K562 (cell line): ENCODE measurements around the gene SH3RF1. TPM values are rescaled to one million over a fixed set of nuclear protein-coding genes. Genes with fewer than 3 reads are reported as not detected.

Experiments
- ATAC-seq: fragments of 200-7000 bp; cut with Tn5 transposase; 3 replicates; pipeline ENCODE4 v1.9.1; 2020; ENCODE audit warnings: moderate library complexity
- BruUV-seq: library from RNA; stranded (reverse); fragments of 400-500 nt; replicated peaks from 2 replicates; lab custom pipeline; 2021; lab: Mats Ljungman, UMichigan
- CTCF ChIA-PET: fragments of 300-600 bp; formaldehyde crosslinking; extraction: SDS; loops from one replicate; lab custom pipeline; 2021; ENCODE audit warnings: low intra/inter-chr PET ratio; lab: Yijun Ruan, JAX
- POLR2A ChIA-PET: fragments of 300-600, 350-650 bp; sonication (Branson Sonifier 250); formaldehyde crosslinking; extraction: SDS; loops from one replicate; lab custom pipeline; 2021; ENCODE audit warnings: antibody characterized with exemption, inconsistent platforms; lab: Yijun Ruan, JAX
- DNase-seq, 4 experiments: peaks; one replicate each; pipeline versions ENCODE4 v3.0.0 to v3.0.0-alpha.2; 2011 to 2018; ENCODE audit warnings: low spot score in 3 of 4, mixed read lengths in 3 of 4; ENCODE audit errors: extremely low read depth in 1 of 4
- FAIRE-seq: peaks from 2 replicates; lab custom pipeline; 2011; peaks lifted over from hg19 to GRCh38; lab: Jason Lieb, UNC
- H2AFZ ChIP-seq: 2 replicates; pipeline ENCODE4 v1.6.0; 2011; ENCODE audit warnings: low read depth, low read length, control low read depth, inconsistent platforms
- H3K27ac ChIP-seq: fragments of 200-600 bp; 3 replicates; pipeline ENCODE4 v1.8.0; 2011; ENCODE audit warnings: low read depth, mild to moderate bottlenecking, control low read depth, inconsistent platforms, low read length, moderate library complexity, mixed read lengths; ENCODE audit errors: extremely low read depth
- H3K27me3 ChIP-seq, 2 experiments: fragments of 300-600 bp in 1 of 2; 2 replicates in 1 of 2; 3 replicates in 1 of 2; pipeline versions ENCODE4 v1.6.0 to v1.8.0; 2011; ENCODE audit warnings: inconsistent platforms in 2 of 2, low read length in 2 of 2, mild to moderate bottlenecking in 1 of 2, mixed read lengths in 1 of 2, moderate library complexity in 1 of 2; ENCODE audit not compliant: control insufficient read depth in 2 of 2, insufficient read depth in 2 of 2
- H3K36me3 ChIP-seq: fragments of 300-600 bp; 3 replicates; pipeline ENCODE4 v1.8.0; 2011; ENCODE audit warnings: mild to moderate bottlenecking, low read length, inconsistent platforms; ENCODE audit not compliant: control insufficient read depth, insufficient read depth
- H3K4me1 ChIP-seq, 2 experiments: fragments of 200-600 bp in 1 of 2; replicated peaks in 1 of 2; 2 replicates in 1 of 2; 3 replicates in 1 of 2; pipeline versions ENCODE4 v1.5.1 to v1.8.0; 2011; ENCODE audit warnings: inconsistent platforms in 2 of 2, low read length in 2 of 2, mild to moderate bottlenecking in 1 of 2, mixed read lengths in 1 of 2, moderate library complexity in 1 of 2; ENCODE audit not compliant: control insufficient read depth in 2 of 2, insufficient read depth in 2 of 2
- H3K4me2 ChIP-seq: 2 replicates; pipeline ENCODE4 v1.6.1; 2011; ENCODE audit warnings: low read length, control low read depth, inconsistent platforms, mixed read lengths; ENCODE audit not compliant: insufficient read depth
- H3K4me3 ChIP-seq: fragments of 200-600 bp; sonication (generic), shearing (Covaris generic); 2 replicates; pipeline ENCODE4 v1.5.1; 2016; ENCODE audit warnings: control low read depth, inconsistent platforms
- H3K79me2 ChIP-seq: fragments of 200-600 bp; 3 replicates; pipeline ENCODE4 v1.8.0; 2011; ENCODE audit warnings: low read length, inconsistent platforms; ENCODE audit not compliant: control insufficient read depth, insufficient read depth
- H3K9ac ChIP-seq, 2 experiments: 2 replicates each; pipeline versions ENCODE4 v1.6.0 to v1.6.1; 2011; ENCODE audit warnings: low read depth in 2 of 2, low read length in 2 of 2, control low read depth in 1 of 2, inconsistent platforms in 1 of 2, mild to moderate bottlenecking in 1 of 2, mixed read lengths in 1 of 2; ENCODE audit not compliant: insufficient read depth in 1 of 2
- H3K9me1 ChIP-seq: one replicate; pipeline ENCODE4 v1.6.0; 2011; ENCODE audit warnings: inconsistent platforms, mild to moderate bottlenecking, low read length, moderate library complexity; ENCODE audit not compliant: control insufficient read depth, insufficient read depth
- H3K9me3 ChIP-seq: replicated peaks from 2 replicates; pipeline ENCODE4 v1.5.1; 2011; ENCODE audit warnings: low read depth, low read length, inconsistent platforms; ENCODE audit not compliant: control insufficient read depth, insufficient read depth
- H4K20me1 ChIP-seq: replicated peaks from 2 replicates; pipeline ENCODE4 v1.6.1; 2011; ENCODE audit warnings: low read length, inconsistent platforms, mixed read lengths; ENCODE audit not compliant: control insufficient read depth, insufficient read depth
- C11orf30 ChIP-seq: fragments of 450-650 bp; IDR thresholded peaks from 2 replicates; pipeline ENCODE4 v1.6.1; 2016; ENCODE audit warnings: low read depth, mild to moderate bottlenecking
- CREB5 ChIP-seq: fragments of 250-450 bp; sonication (Bioruptor Pico); IDR thresholded peaks from 2 replicates; pipeline ENCODE4 v1.5.0; 2020; ENCODE audit warnings: mild to moderate bottlenecking
- FOS ChIP-seq: IDR thresholded peaks from 3 replicates; pipeline ENCODE4 v1.6.1; 2011; ENCODE audit not compliant: insufficient read length; ENCODE audit errors: extremely low read depth
- FOXA1 ChIP-seq: fragments of 450-650 bp; IDR thresholded peaks from 2 replicates; pipeline ENCODE4 v1.6.1; 2016; ENCODE audit warnings: mild to moderate bottlenecking, borderline replicate concordance
- GATA2 ChIP-seq: sonication (generic); formaldehyde crosslinking; IDR thresholded peaks from 2 replicates; pipeline ENCODE4 v1.4.0; 2020; ENCODE audit warnings: mild to moderate bottlenecking, missing genetic modification reagents
- GTF2F1 ChIP-seq: IDR thresholded peaks from 2 replicates; pipeline ENCODE4 v1.6.1; 2011; ENCODE audit warnings: low read depth, low read length, improper control_type of control experiment
- MAFF ChIP-seq: IDR thresholded peaks from 2 replicates; pipeline ENCODE4 v1.6.1; 2012; ENCODE audit warnings: low read length, improper control_type of control experiment
- MAFG ChIP-seq: fragments of 450-650 bp; conservative IDR thresholded peaks from 2 replicates; pipeline ENCODE4 v1.6.1; 2016; ENCODE audit warnings: missing genetic modification characterization, missing compliant biosample characterization
- MAFK ChIP-seq: IDR thresholded peaks from 2 replicates; pipeline ENCODE4 v1.6.1; 2011; ENCODE audit warnings: low read length, improper control_type of control experiment
- NBN ChIP-seq: fragments of 450-650 bp; IDR thresholded peaks from 2 replicates; pipeline ENCODE4 v1.6.1; 2016; ENCODE audit warnings: low read depth, mild to moderate bottlenecking
- THRAP3 ChIP-seq: fragments of 450-650 bp; IDR thresholded peaks from 2 replicates; pipeline ENCODE4 v1.6.1; 2016; ENCODE audit warnings: mild to moderate bottlenecking, inconsistent platforms, borderline replicate concordance
- ZSCAN32 ChIP-seq: fragments of 450-650 bp; formaldehyde crosslinking; IDR thresholded peaks from 2 replicates; pipeline ENCODE4 v1.4.0; 2020; ENCODE audit warnings: mild to moderate bottlenecking, moderate library complexity
- WGBS: fragments of 100-300 bp; shearing (Covaris generic); methylation state at CpG from one replicate; pipeline ENCODE4 v1.1.6; 2016; ENCODE audit warnings: low coverage, mixed read lengths; ENCODE audit not compliant: insufficient coverage; ENCODE audit errors: missing lambda C conversion rate; 5-methylcytosine and 5-hydroxymethylcytosine counted together
- in situ Hi-C: fragments of 300-500 bp; cut with MboI; formaldehyde crosslinking; loops from 4 replicates; pipeline ENCODE4 v1.15.0; 2018; ENCODE audit warnings: inconsistent platforms, mixed read lengths
- intact Hi-C: fragments of 100-400 bp; cut with micrococcal nuclease; formaldehyde crosslinking; loops from 2 replicates; pipeline ENCODE4 v1.14.2; 2022
- polyA plus RNA-seq, 8 experiments: library from polyadenylated mRNA; depleted of rRNA in 4 of 8; stranded (reverse) in 5 of 8; unstranded in 3 of 8; fragments of >200 nt; fragmentation: Nextera tagmentation in 2 of 8; fragmentation: Illumina TruSeq in 1 of 8; extraction: Ambion mirVana in 2 of 8; extraction: Trizol in 1 of 8; gene quantifications; 2 replicates each; pipeline versions ENCODE4 v1.2.1 to v1.2.3, GENCODE V29; 2011 to 2014; ENCODE audit warnings: inconsistent platforms in 1 of 8, missing spikeins in 1 of 8
- total RNA-seq, 7 experiments: library from RNA; depleted of rRNA in 6 of 7; stranded (reverse); fragments of >200 nt in 6 of 7; fragmentation: Illumina TruSeq in 2 of 7; extraction: Trizol in 2 of 7; gene quantifications; 2 replicates each; pipeline versions ENCODE4 v1.2.1 to v1.2.3, GENCODE V29; 2011 to 2021; ENCODE audit warnings: low replicate concordance in 1 of 7
- TF ChIP-seq, protein P1 (sequence below): fragments of 450-650 bp; IDR thresholded peaks from 2 replicates; pipeline ENCODE4 v1.6.1; 2016; ENCODE audit warnings: missing biosample characterization, missing genetic modification characterization
- TF ChIP-seq, protein P2 (sequence below), 3 experiments: fragments of 200-800 bp in 1 of 3; fragments of 250-450 bp in 1 of 3; fragments of 450-650 bp in 1 of 3; sonication (Bioruptor Pico) in 1 of 3; sonication (Bioruptor generic) in 1 of 3; formaldehyde crosslinking in 1 of 3; IDR thresholded peaks; 2 replicates each; pipeline versions ENCODE4 v1.6.1 to v1.8.0; 2016 to 2022; ENCODE audit warnings: mild to moderate bottlenecking in 2 of 3, missing genetic modification characterization in 2 of 3, missing compliant biosample characterization in 1 of 3, moderate library complexity in 1 of 3

The SH3RF1 gene
- total and polyA plus RNA-seq, 9 of the 15 experiments (the other 6 are each of a cell fraction or from before 2014, with no cell fraction given) = 0.04 to 0.16 (median 0.11) TPM; not detected in 6

DNA sequence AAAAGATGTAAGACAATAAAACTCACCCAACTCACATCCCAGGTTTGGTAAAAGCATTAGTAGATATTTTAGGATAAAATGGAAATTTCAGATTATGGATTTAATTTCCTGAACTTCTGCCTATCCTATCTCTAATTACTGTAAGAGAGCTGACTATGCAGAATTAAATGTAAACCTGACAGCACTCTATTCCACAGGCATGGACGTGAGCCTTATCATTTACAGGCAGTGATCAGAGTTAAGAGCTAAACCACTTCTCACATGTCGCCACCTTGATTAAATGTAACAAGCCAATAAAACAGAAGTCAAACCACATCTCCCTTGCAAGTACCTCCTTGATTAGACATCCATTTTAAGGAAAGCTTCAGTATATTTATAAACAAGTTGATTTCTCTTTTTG lies 163.2 kb downstream of the SH3RF1 start:
- Histone ChIP-seq H3K4me1 (no peaks in the 10 kb centered on the region), H3K27me3 (peaks cover 0 to 12% of the 10 kb centered on the region in 2 experiments; a peak in 2 of 5 replicates), H3K79me2 (no peaks in the 10 kb centered on the region), H3K9me1 (no peaks in the 10 kb centered on the region), H3K27ac (no peak overlapping the region), H3K4me2 (no peak overlapping the region), H3K4me3 (no peak overlapping the region), H3K9ac (no peak overlapping the region), H3K9me3 (no peaks in the 10 kb centered on the region), H4K20me1 (no peaks in the 10 kb centered on the region), H2AFZ (no peak overlapping the region), H3K36me3 (no peaks in the 10 kb centered on the region)
- 4% methylated on average over 2 of the region's 2 CpGs for WGBS
- intact Hi-C loops (no loop called here), in situ Hi-C loops (no loop called here)
- CTCF ChIA-PET = no interaction called here
- FAIRE-seq (no peak), ATAC-seq (no peak), DNase-seq (no peak)
- POLR2A ChIA-PET = no interaction called here
- no TSS peak for BruUV-seq
- no peak for TF ChIP-seq FOXA1
- TF ChIP-seq CREB5 (CRISPR knock-in tag) = no peak
- peak; percentile 65 for TF ChIP-seq C11orf30
- no peak for TF ChIP-seq ZSCAN32
- TF ChIP-seq NBN = no peak
- no peak for TF ChIP-seq GATA2 (CRISPR knock-in tag)
- TF ChIP-seq MAFF = peak; percentile 57
- no peak for TF ChIP-seq FOS
- TF ChIP-seq, protein P1, sequence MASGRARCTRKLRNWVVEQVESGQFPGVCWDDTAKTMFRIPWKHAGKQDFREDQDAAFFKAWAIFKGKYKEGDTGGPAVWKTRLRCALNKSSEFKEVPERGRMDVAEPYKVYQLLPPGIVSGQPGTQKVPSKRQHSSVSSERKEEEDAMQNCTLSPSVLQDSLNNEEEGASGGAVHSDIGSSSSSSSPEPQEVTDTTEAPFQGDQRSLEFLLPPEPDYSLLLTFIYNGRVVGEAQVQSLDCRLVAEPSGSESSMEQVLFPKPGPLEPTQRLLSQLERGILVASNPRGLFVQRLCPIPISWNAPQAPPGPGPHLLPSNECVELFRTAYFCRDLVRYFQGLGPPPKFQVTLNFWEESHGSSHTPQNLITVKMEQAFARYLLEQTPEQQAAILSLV (tag) = no peak
- TF ChIP-seq MAFK = peak; percentile 39; the same call in 1 of the 2 replicates
- no peak for TF ChIP-seq THRAP3
- peak; percentile 70; the same call in 1 of the 2 replicates for TF ChIP-seq MAFG (tag)
- TF ChIP-seq, protein P2, sequence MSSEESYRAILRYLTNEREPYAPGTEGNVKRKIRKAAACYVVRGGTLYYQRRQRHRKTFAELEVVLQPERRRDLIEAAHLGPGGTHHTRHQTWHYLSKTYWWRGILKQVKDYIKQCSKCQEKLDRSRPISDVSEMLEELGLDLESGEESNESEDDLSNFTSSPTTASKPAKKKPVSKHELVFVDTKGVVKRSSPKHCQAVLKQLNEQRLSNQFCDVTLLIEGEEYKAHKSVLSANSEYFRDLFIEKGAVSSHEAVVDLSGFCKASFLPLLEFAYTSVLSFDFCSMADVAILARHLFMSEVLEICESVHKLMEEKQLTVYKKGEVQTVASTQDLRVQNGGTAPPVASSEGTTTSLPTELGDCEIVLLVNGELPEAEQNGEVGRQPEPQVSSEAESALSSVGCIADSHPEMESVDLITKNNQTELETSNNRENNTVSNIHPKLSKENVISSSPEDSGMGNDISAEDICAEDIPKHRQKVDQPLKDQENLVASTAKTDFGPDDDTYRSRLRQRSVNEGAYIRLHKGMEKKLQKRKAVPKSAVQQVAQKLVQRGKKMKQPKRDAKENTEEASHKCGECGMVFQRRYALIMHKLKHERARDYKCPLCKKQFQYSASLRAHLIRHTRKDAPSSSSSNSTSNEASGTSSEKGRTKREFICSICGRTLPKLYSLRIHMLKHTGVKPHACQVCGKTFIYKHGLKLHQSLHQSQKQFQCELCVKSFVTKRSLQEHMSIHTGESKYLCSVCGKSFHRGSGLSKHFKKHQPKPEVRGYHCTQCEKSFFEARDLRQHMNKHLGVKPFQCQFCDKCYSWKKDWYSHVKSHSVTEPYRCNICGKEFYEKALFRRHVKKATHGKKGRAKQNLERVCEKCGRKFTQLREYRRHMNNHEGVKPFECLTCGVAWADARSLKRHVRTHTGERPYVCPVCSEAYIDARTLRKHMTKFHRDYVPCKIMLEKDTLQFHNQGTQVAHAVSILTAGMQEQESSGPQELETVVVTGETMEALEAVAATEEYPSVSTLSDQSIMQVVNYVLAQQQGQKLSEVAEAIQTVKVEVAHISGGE (CRISPR knock-in tag; IDR thresholded peaks at IDR 0.05) = no peak
- TF ChIP-seq GTF2F1 = no peak
